Spleen (tissue), 11 donors: Measurements from ENCODE around the gene SERINC3. TPM values are rescaled to one million over a fixed set of nuclear protein-coding genes. Genes with fewer than 3 reads are reported as not detected.

ENCODE experiments used
- DNase-seq: peaks from one replicate; pipeline ENCODE4 v3.0.0-alpha.2; 2020
- H3K27ac ChIP-seq, 8 donors: fragments of 200-600 bp; sonication (generic) in 7 of 8; 1 replicate in 4 of 8; 2 replicates in 4 of 8; pipeline versions ENCODE4 v1.5.0 to v1.8.0; 2016 to 2021; ENCODE audit warnings: inconsistent platforms in 4 of 8, mild to moderate bottlenecking in 4 of 8, moderate library complexity in 1 of 8
- H3K27me3 ChIP-seq, 7 donors: fragments of 200-600 bp; sonication (generic) in 6 of 7; replicated peaks in 1 of 7; 1 replicate in 4 of 7; 2 replicates in 3 of 7; pipeline versions ENCODE4 v1.5.0 to v1.8.0; 2016 to 2021; ENCODE audit warnings: inconsistent platforms in 3 of 7, mild to moderate bottlenecking in 1 of 7
- H3K36me3 ChIP-seq, 6 donors: fragments of 200-600 bp; sonication (generic) in 5 of 6; 1 replicate in 4 of 6; 2 replicates in 2 of 6; pipeline versions ENCODE4 v1.5.0 to v1.8.0; 2016 to 2021; ENCODE audit warnings: inconsistent platforms in 2 of 6
- H3K4me1 ChIP-seq, 6 donors: fragments of 200-600 bp; sonication (generic) in 5 of 6; 1 replicate in 3 of 6; 2 replicates in 3 of 6; pipeline versions ENCODE4 v1.5.0 to v1.8.0; 2016 to 2021; ENCODE audit warnings: inconsistent platforms in 3 of 6
- H3K4me3 ChIP-seq, 8 donors: fragments of 200-600 bp; sonication (generic) in 7 of 8; 1 replicate in 4 of 8; 2 replicates in 4 of 8; pipeline versions ENCODE4 v1.5.0 to v1.8.0; 2016 to 2021; ENCODE audit warnings: inconsistent platforms in 4 of 8, mild to moderate bottlenecking in 4 of 8, moderate library complexity in 2 of 8
- H3K9me3 ChIP-seq, 8 donors: fragments of 200-600 bp; sonication (generic) in 7 of 8; 1 replicate in 4 of 8; 2 replicates in 4 of 8; pipeline versions ENCODE4 v1.5.0 to v1.8.0; 2016 to 2021; ENCODE audit warnings: inconsistent platforms in 4 of 8
- POLR2A ChIP-seq, 3 donors: fragments of 450-650 bp; IDR thresholded peaks; one replicate each; pipeline ENCODE4 v1.5.1; 2017; ENCODE audit warnings: antibody characterized with exemption in 3 of 3, mild to moderate bottlenecking in 1 of 3
- POLR2AphosphoS5 ChIP-seq, 3 donors: sonication (generic); formaldehyde crosslinking; IDR thresholded peaks; one replicate each; pipeline ENCODE4 v1.5.1; 2017; ENCODE audit warnings: antibody characterized with exemption in 3 of 3
- WGBS, 5 donors: extraction: QIAGEN DNeasy Blood & Tissue Kit in 3 of 5; methylation state at CpG; one replicate each; pipeline versions ENCODE4 v1.1.5 to v1.1.7; 2013 to 2018; 5-methylcytosine and 5-hydroxymethylcytosine counted together
- intact Hi-C: fragments of 100-400 bp; cut with DNase I; formaldehyde crosslinking; loops from one replicate; pipeline ENCODE4 v1.15.0; 2023; ENCODE audit warnings: low total_unique reads
- polyA plus RNA-seq, 3 donors: library from polyadenylated mRNA; stranded (reverse); fragments of 200-250 nt; gene quantifications; one replicate each; pipeline ENCODE4 v1.2.1, GENCODE V29; 2013
- total RNA-seq, 7 donors: library from RNA; depleted of rRNA in 3 of 7; stranded (reverse); fragments of >200 nt in 3 of 7; fragmentation: NEBNext Ultra II Directional in 4 of 7; extraction: Animal tissue kit (Norgen Biotek cat#: 25700) in 4 of 7; gene quantifications; one replicate each; pipeline versions ENCODE4 v1.1.0 to v1.2.1, GENCODE V29; 2016 to 2021
- TF ChIP-seq, protein P1 (sequence below), 11 experiments: fragments of 200-600 bp in 7 of 11; fragments of 450-650 bp in 4 of 11; sonication (generic) in 4 of 11; IDR thresholded peaks in 8 of 11; conservative IDR thresholded peaks in 3 of 11; 1 replicate in 7 of 11; 2 replicates in 4 of 11; pipeline versions ENCODE4 v1.4.0 to v1.8.0; 2016 to 2021; ENCODE audit warnings: antibody characterized with exemption in 11 of 11, inconsistent platforms in 4 of 11, mild to moderate bottlenecking in 1 of 11
- donor health status: healthy with polysubstance abuse.
- donor health status: DM: no; HTN: no; CAD: no; lungs with moderate emphysema.
- donor health status: DM: no; HTN: no; CAD: no.
- donor health status: Bipolar disorder and iron deficiency.
- donor health status: healthy.
- donor health status: DM: no; HTN: no; CAD: no.
- donor health status: DM: yes; HTN: yes; CAD: no.

The SERINC3 gene
- total and polyA plus RNA-seq, 10 donors, result 14.5 to 117 (median 85.5) TPM

DNA sequence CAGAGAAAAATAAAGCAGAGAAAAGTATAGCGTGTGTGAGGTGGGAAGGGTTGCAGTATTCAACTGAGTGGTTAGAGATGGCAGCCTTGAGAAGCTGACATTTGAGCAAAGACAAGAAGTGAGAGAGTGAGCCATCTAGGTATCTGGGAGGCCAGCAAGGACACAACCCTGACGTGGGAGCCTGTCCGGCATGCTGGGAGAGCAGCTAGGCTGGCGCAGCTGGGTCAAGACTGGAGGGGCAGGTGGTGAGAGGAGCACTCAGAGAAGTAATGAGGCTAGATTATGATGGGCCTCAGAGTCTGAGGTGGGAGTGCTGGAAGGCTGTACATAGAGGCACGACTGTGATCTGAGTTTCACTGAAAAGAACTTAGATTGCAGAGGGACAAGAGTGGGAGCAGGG, 33.3 kb downstream of the SERINC3 start:
- TF ChIP-seq POLR2AphosphoS5 (IDR thresholded peaks at IDR 0.05), result peak in 2 of 3 donors; percentile 5 to 38
- TF ChIP-seq, protein P1, sequence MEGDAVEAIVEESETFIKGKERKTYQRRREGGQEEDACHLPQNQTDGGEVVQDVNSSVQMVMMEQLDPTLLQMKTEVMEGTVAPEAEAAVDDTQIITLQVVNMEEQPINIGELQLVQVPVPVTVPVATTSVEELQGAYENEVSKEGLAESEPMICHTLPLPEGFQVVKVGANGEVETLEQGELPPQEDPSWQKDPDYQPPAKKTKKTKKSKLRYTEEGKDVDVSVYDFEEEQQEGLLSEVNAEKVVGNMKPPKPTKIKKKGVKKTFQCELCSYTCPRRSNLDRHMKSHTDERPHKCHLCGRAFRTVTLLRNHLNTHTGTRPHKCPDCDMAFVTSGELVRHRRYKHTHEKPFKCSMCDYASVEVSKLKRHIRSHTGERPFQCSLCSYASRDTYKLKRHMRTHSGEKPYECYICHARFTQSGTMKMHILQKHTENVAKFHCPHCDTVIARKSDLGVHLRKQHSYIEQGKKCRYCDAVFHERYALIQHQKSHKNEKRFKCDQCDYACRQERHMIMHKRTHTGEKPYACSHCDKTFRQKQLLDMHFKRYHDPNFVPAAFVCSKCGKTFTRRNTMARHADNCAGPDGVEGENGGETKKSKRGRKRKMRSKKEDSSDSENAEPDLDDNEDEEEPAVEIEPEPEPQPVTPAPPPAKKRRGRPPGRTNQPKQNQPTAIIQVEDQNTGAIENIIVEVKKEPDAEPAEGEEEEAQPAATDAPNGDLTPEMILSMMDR (IDR thresholded peaks at IDR 0.05 in 8 of 11, conservative IDR thresholded peaks at IDR 0.05 in 3 of 11), result no peak
- no peak for TF ChIP-seq POLR2A (IDR thresholded peaks at IDR 0.05)
- no peak for DNase-seq
- H3K4me1 ChIP-seq, result peaks cover 0 to 14% (median 0%) of the 10 kb centered on the region in 6 donors
- intact Hi-C loops, result no loop called here
- no peak overlapping the region for H3K27ac ChIP-seq
- peaks cover 0 to 100% (median 72%) of the 10 kb centered on the region in 6 donors for H3K36me3 ChIP-seq
- 88 to 98% (median 94%) methylated on average over 5 of the region's 5 CpGs for WGBS, 5 donors
- no peaks in the 10 kb centered on the region for H3K27me3 ChIP-seq
- H3K4me3 ChIP-seq, result no peak overlapping the region
- no peaks in the 10 kb centered on the region for H3K9me3 ChIP-seq

DNA sequence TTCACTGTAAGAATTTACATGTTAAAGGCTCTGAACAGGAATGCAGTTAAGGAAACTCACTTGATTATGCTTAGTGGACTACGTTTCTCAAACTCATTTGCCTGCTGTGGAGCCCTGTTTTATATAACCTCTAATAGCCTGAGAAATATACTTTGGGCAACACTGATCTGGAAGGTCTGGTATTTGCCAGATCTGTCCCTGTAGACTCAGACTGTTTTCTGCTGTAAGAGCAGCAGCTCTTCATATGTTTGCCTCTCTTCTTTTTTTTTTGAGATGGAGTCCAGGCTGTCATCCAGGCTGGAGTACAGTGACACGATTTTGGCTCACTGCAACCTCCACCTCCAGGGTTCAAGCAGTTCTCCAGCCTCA, 36.1 kb downstream of the SERINC3 start:
- intact Hi-C loops, result no loop called here
- Histone ChIP-seq H3K4me1 (peaks cover 0 to 10% (median 0%) of the 10 kb centered on the region in 6 donors), H3K36me3 (peaks cover 0 to 100% (median 64%) of the 10 kb centered on the region in 6 donors), H3K4me3 (no peak overlapping the region), H3K27me3 (no peaks in the 10 kb centered on the region), H3K27ac (no peak overlapping the region), H3K9me3 (no peaks in the 10 kb centered on the region)
- 74 to 93% (median 88%) methylated on average over 2 of the region's 2 CpGs for WGBS, 5 donors
- TF ChIP-seq POLR2A (IDR thresholded peaks at IDR 0.05) (no peak), POLR2AphosphoS5 (IDR thresholded peaks at IDR 0.05) (no peak)
- TF ChIP-seq, protein P1 (IDR thresholded peaks at IDR 0.05 in 8 of 11, conservative IDR thresholded peaks at IDR 0.05 in 3 of 11), result no peak
- DNase-seq, result no peak

DNA sequence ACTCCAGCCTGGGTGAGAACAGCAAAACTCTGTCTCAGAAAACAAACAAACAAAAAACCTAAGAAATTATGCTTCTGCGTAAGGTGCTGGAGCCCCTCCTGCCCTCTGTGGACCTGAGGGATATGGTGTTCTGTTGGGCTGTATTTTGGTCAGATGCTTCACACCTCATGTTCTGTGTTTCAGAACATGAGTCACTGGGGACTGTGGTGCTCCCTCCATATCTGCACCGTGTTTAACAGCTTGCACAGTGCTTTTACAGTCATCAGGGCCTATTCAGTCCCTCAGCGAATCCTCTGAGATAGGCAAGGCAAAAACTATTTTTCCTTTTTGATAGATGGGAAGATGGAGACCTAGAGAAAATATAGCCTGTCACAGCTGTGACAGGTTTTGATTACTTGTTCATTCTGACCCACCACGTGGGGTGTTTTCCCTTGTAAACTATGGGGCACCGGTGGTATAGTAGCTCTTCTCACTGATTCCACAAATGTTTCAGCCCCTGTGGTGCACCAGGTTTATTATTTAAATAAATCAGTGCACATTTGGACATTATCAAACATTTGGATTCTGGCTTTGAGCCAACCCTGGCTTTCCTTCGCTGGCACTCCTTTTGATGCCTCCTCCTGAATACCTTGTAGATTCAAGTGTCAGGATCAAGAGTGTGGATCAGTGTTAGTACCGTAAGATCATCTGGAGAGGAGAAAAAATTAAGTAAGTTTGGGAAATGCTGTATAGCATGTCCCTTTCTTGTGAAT, 36.6 kb downstream of the SERINC3 start:
- Histone ChIP-seq H3K27me3 (no peaks in the 10 kb centered on the region), H3K4me3 (no peak overlapping the region), H3K9me3 (no peaks in the 10 kb centered on the region), H3K36me3 (peaks cover 0 to 100% (median 66%) of the 10 kb centered on the region in 6 donors), H3K4me1 (peaks cover 0 to 16% (median 0%) of the 10 kb centered on the region in 6 donors), H3K27ac (no peak overlapping the region)
- intact Hi-C loops, result no loop called here
- TF ChIP-seq POLR2A (IDR thresholded peaks at IDR 0.05), result no peak
- TF ChIP-seq, protein P1 (IDR thresholded peaks at IDR 0.05 in 8 of 11, conservative IDR thresholded peaks at IDR 0.05 in 3 of 11), result no peak
- TF ChIP-seq POLR2AphosphoS5 (IDR thresholded peaks at IDR 0.05), result no peak
- DNase-seq, result no peak
- WGBS, 5 donors, result 87 to 97% (median 89%) methylated on average over 7 of the region's 7 CpGs

DNA sequence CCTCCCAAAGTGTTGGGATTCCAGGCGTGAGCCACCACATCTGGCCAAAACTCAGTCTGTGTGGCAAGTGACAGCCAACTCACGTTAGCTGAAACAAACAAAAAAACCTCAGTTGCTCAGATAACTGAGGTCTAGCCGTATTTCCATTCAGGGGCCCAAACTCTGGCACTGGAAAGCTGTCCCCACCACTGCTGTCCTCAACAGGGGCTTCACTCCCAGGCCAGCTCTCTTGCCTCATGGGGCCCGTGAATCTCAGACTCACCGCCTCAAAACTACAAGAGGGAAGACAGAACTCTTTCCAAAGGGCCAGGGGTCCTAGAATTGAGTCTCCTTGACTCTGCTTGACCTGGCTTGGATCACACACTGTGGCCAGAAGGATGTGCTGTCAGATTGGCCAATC, 38.8 kb downstream of the SERINC3 start:
- Histone ChIP-seq H3K27ac (no peak overlapping the region), H3K9me3 (no peaks in the 10 kb centered on the region), H3K36me3 (peaks cover 0 to 87% (median 49%) of the 10 kb centered on the region in 6 donors), H3K27me3 (no peaks in the 10 kb centered on the region), H3K4me1 (peaks cover 0 to 28% (median 10%) of the 10 kb centered on the region in 6 donors), H3K4me3 (no peak overlapping the region)
- TF ChIP-seq POLR2AphosphoS5 (IDR thresholded peaks at IDR 0.05), result no peak
- no peak for DNase-seq
- WGBS, 5 donors, result 88 to 97% (median 94%) methylated on average over 5 of the region's 5 CpGs
- intact Hi-C loops, result no loop called here
